Fibroblast of upper back skin (primary cell): Measurements from ENCODE around the gene HAPLN2.
A peak's percentile ranks its signal among the peaks of the same experiment; 100 is the strongest.
"Not testable (repeated sequence)": the region's sequence is repeated elsewhere in the genome, so short reads cannot be mapped to it uniquely, and the experiment has no call there.

Source experiments
- DNase-seq: peaks from one replicate; pipeline ENCODE4 v3.0.0-alpha.2; 2013

The HAPLN2 gene

GRCh38 chr1:156623946-156624813, 5.0 kb downstream of the HAPLN2 start:
- DNase-seq, result peak; percentile 31

DNA sequence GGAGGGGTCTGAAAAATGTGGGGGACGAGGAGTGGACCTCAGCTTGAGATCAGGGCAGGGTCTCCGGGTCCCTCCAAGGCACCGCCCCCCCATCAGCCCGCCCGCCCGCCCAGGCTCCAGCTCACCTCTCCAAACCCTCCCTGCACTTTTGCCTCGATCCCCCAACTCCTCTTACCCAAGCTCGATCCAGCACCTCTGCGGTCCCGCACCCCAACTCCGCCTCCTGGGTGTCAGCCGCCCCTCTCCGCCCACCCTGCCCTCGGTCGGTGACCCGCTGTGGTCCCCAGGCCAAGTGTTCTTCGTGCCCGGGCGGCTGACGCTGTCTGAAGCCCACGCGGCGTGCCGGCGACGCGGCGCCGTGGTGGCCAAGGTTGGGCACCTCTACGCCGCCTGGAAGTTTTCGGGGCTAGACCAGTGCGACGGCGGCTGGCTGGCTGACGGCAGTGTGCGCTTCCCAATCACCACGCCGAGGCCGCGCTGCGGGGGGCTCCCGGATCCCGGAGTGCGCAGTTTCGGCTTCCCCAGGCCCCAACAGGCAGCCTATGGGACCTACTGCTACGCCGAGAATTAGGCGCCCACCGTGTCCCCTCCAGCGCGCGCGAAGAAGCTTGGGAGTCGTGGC, 5.7 kb downstream of the HAPLN2 start:
- DNase-seq, result no peak

DNA sequence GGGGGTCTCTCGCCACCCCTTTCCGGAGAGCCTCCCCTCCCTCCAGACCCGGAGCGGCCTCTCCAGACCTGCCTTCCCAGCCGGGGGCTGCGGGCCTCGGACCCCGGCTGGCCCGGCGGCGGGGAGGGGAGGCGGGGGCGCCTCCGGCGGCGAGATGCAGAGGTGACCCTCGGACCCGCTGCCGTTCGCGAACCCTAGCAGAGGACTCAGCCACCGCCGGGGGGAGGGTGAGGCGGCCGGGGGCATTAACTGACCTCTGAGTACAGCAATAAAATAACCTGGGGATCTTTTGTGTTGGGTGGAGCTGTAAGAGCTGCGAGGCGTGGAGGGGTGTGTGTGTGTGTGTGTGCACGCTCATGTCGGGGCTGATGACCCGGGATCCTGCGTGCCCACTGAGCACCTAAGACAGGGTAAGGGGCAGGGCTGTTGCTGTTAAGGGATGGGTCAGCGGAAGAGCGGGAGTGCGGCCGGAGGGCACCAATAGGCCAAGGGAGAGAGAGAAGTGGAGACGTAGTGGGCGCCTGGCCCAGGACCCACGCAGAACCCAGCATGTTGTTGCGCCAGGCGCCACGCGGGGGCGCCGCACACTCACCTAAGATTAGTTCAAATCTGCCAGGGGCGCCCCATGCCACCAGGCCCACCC, 6.3 kb downstream of the HAPLN2 start:
- DNase-seq, result no peak

DNA sequence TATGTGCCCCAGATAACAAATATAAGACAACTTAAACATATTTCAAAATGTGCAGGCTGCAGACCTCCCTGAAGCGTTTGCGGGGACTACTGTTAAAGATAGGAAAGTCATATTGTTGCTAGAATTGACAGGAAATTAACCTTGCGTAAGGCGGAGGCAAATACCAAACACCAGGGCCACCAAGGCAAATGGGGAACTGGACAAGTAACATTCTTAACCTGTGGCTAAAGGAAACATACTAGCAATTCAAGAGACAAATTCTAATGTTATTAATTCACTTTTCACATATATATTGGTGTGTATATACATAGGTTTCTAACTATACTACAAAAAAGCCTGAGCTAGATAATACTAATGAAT, 6.8 kb downstream of the HAPLN2 start:
- no peak for DNase-seq

DNA sequence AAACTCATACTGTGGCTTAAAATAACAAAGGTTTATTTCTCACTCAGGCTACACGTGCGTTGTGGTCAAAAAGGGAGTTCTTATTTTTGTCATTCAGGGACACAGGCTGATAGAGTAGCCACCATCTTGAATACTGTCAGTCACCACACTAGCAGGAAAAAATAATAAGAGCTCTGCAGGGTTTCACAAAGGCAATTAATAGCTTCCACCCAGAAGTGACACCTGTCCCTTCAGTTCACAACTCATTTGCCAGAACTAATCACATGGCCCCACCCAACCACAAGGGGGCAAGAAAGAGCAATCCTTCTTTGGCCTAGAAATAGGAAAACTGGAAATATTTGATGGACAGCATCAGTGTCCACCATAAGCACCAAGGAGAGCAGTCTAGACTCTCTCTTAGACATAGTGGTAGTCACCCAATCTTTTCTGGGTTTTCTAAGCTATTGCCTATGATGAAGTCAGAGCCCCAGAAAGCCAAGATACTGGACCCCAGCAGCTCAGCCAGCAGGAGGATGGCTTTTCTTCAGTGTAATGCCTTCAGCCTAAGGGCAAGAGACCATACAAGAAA, 8.2 kb downstream of the HAPLN2 start:
- peak; percentile 54 for DNase-seq

DNA sequence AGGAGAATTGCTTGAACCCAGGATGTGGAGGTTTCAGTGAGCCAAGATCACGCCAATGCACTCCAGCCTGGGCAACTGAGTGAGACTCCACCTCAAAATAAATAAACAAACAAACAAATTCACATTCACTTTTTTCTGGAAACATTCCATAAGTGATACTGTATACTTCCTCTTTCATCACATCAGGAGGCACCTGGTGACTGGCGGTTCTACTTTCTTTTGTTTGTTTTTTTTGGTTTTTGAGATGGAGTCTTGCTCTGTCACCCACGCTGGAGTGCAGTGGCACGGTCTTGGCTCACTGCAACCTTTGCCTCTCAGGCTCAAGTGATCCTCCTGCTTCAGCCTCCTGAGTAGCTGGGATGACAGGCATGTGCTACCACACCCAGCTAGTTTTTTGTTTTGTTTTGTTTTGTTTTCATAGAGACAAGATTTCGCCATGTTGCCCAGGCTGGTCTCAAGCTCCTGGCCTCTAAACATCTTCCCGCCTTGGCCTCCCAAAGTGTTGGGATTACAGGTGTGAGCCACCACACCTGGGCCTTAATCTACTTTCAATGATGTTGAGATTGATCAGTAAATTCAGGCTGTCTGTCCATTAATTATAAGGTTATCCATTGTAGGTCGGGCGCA, 10.7 kb downstream of the HAPLN2 start:
- DNase-seq, result no peak

DNA sequence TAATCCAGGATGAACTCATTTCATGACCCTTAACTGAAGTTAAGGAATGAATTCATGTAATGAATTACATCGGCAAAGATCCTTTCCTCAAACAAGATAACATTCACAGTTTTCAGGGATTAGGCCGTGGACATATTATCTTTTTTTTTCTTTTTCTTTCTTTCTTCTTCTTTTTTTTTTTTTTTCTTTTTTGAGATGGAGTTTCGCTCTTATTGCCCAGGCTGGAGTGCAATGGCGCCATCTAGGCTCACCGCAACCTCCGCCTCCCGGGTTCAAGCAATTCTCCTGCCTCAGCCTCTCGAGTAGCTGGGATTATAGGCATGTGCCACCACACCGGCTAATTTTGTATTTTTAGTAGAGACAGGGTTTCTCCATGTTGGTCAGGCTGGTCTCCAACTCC, 11.9 kb downstream of the HAPLN2 start:
- not testable (repeated sequence) for DNase-seq

DNA sequence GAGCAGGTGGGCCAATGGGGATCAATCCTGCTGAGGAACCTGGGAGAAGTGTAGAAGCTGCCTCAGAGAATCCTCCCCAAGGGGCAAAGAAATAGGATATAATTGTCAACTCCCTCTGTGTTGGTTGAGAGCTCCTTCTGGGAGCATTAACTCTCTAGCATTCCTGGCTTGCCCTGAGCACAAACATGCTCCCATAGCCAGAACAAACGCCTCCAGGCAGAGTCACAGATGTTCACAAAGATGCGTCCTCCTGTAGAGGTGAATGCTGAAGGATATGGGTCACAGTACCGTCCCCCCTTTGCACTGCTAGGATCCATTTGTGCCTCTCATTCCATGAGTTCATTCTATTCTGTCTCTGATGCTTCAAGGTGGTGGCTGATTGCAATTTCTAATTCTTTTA, 13.1 kb downstream of the HAPLN2 start:
- no peak for DNase-seq

DNA sequence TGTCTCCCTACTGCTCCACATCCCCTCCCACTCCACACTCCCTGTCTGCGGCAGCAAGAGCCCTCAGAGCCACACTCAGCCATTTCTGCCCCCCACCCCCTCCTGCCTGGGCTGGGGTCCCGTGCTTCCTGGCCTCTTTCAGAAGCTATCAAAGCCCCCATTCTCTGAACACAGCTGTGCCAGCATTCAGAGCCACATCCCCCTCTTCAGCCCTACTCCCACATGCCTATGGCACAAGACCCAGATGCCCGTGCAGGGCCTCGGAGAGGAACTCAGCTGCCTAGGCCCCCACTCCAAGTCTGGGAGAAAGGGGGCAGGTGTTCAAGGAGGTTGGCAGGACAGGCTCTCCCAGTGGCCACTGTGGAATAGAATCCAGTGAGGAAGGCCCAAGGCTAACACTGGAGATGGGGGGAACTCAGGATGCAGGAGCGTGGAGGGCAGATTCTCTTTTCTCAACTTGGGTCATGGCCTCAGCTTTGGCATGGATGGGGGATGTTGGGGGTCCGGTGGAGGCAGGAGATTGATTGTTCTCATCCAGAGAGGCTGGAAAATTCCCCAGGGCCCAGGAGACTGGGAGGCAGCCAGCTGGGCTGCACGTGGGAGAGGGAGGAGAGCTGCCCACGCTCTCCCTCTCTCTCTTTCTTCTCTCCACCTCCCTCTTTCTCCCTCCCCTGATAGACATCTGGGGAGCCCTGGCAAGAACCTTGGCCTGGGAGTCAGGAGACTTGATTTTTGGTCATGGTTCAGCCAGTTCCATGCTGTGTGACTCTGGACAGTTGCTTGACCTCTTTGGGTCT, 19.2 kb downstream of the HAPLN2 start:
- no peak for DNase-seq

- DNase-seq, result no peak
Measured at GRCh38 chr1:156639601-156640101, 20.4 kb downstream of the HAPLN2 start.

DNA sequence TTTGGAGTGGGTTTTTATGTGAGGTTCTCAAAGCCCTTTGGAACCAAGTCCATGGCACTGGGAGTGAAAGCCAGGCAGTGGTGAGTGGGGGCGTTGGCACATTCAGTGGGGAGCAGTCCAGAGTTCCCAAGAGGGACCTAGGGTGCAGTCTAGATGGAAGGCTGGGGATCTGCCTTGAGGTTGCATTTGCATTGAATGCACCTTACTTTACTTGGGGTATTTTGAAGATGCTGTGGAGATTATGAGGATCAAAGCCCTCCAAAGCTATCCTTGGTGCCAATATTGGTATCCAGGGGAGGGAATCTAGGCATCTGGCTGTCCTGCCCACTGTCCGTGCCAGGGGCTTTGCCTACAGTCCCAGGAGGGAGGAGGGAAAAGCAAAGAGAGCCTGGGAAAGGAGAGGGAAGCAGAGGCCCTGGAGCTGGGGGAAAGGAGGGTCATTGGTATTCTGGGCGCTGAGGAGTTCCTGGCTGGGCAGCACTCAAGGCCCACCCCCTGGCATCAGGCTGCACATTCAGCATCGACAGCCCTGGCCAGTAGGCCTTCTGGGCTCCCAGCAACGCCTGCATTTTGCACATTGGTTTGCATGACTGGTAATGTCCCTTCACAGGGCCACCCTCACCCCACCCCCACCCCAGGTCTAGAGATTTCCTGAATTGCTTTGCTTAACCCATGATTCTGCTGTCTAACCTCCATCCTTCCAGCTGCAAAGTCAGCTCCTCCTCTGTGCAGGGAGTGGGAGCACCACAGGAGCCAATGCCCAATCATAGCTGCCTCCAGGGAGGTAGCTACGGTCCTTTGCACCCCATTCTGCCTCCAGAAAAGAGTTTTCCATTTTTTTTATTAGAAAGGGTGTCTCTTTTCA, 21.9 kb downstream of the HAPLN2 start:
- DNase-seq, result no peak

DNA sequence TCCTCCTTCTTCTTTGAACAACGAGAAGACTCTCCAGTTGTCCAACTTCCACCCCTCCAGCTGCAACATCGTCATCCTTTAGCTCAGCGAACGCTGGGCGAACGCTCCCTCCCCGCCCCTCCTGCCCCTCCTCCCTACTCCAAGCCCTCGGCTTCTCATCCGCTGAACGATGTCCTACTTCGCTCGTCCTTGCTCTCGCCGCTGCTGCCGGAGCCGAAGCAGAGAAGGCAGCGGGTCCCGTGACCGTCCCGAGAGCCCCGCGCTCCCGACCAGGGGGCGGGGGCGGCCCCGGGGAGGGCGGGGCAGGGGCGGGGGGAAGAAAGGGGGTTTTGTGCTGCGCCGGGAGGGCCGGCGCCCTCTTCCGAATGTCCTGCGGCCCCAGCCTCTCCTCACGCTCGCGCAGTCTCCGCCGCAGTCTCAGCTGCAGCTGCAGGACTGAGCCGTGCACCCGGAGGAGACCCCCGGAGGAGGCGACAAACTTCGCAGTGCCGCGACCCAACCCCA, 22.6 kb downstream of the HAPLN2 start, which contains the start of gene BCAN:
Gene BCAN (plus strand): TSS at position 357 of the 504 bp plus-strand sequence. CDS start 3,938 bp downstream, outside the sequence.
- no peak for DNase-seq

- DNase-seq, result no peak
Measured at GRCh38 chr1:156642265-156643048, 23.2 kb downstream of the HAPLN2 start.

DNA sequence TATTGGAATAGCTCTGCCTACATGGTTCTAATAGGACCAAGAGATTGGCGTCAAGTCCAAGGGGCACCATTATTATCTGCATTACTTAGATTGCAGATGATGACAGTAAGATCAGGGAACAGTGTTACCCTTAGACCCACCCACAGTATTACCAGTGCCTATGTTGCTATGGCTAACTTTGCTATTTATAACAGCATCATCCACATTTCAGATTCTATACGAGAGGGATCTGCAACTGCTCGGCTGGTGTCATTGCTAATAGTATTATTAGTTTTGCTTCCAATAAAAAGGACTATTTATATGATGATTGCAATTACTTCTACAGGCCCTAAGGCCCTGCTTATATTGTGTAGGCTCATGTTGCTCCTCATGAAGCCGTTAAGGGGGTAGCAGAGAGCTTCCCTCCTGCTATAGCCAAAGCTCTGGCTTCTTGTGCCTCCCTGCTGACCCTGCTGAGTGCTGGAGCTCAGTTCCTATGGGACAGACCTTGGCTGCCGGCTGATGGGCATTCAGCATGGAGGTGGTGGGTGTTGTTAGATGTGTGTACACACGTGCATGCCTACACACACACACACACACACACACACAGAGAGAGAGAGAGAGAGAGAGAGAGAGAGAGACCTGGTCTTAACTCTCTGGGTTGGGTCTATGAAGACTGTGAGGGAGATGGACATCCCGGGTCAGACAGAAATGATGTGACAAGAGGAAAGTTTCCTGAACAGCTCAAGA, 24.0 kb downstream of the HAPLN2 start:
- DNase-seq, result no peak

DNA sequence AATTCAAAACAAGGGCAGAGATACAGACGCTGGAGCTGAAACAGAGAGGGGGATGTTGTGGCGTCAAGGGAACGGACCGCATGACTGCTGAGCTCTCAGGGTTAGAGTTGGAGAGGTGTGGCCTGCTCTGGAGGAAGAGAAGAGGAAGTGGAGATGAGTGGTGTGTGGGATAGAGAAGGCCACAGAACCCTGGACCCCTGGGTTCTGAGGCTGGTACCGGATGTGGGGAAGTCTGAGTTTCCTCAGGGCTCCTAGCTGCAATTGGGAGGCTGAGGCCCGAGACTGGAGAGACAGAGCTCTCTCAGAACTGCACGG, 24.5 kb downstream of the HAPLN2 start:
- DNase-seq, result no peak

DNA sequence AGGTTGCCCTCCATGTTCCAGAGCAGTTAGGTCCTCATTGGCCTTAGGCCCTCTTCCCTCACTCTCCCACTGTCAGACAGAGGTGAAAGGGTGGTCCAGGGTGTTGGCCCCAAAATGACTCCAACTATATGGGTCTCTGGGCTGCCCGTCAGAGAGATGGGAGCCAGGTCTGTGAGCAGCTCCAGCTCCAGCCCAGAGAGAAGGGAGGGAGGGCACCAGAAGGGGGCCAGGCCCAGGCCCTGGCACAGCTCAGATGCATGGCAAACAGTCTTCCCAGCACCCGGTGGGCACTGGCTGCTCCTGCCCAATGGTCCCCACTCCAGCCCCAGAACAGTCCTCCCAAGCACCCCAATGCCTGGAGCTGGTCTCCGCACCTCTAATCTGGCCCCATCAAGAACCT, 24.9 kb downstream of the HAPLN2 start:
- no peak for DNase-seq

DNA sequence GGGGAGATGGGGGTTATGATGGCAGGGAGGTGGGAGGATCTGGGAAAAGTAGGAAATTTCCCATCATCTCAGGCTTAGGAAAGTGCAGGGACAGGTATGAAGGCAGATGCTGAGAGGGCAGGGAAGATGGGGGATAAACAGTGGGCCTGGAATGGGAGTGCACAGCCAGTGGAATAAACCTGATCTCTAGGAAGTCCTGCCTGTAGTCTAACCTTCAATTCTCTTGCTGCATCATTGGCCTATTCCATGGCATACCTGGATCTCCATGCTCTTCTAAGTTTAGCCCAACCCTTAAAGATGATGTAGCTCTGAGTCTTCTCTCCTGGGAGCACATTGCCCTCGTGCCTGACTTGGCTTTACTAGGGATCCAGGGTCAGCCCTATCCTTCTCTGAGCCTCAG, 25.4 kb downstream of the HAPLN2 start:
- no peak for DNase-seq

GRCh38 chr1:156645056-156645455, 25.8 kb downstream of the HAPLN2 start:
- DNase-seq, result no peak

DNA sequence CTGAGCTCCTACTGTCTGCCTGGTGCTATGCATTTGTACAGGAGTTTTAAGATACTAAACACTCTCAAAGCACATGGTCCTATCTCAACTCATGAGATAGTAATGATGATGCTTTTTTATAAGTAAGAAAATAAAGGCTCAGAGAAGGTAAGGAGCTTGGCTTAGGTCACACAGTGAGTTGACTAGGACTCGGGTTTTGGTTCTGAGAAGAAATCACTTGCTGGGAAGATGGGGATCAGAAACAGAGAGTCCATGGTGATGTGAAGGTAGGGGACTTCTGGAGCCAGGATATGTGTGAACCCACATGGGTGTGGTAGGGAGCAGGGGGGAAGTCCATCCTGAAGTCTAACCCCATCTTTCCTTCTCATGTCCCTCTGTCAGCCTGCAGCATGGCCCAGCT, 26.5 kb downstream of the HAPLN2 start:
- DNase-seq, result no peak
